ENCODE measurements around the gene SDF2L1.

The SDF2L1 gene

GRCh38 chr22:21650823-21651520, 8.9 kb downstream of the SDF2L1 start:
- DNase-seq: no peak
- H3K4ac ChIP-seq (ENCODE audit: low read depth, low read length): no peak overlapping the region
- H3K79me1 ChIP-seq (ENCODE audit: low read length): peaks cover 15% of the 10 kb centered on the region
- peaks cover 20 to 27% of the 10 kb centered on the region in 2 experiments for H3K36me3 ChIP-seq (ENCODE audit: control insufficient read depth in 1 of 2, insufficient read depth in 2 of 2, low read length in 2 of 2)
- H3K14ac ChIP-seq (ENCODE audit: low read length): peak overlapping the region; percentile 81
- peak overlapping the region; percentile 97 for H3K4me2 ChIP-seq (ENCODE audit: low read length)
- peaks cover 10% of the 10 kb centered on the region for H3K79me2 ChIP-seq (ENCODE audit: control insufficient read depth, insufficient read depth, low read length, poor library complexity)
- H3K23ac ChIP-seq (ENCODE audit: low read length): no peak overlapping the region
- H3K9me3 ChIP-seq (ENCODE audit: insufficient read depth, low read depth, low read length): peaks cover 4% of the 10 kb centered on the region
- H4K91ac ChIP-seq (ENCODE audit: low read depth, low read length): peak overlapping the region; percentile 59
- peaks cover 14 to 24% of the 10 kb centered on the region in 2 experiments for H3K4me1 ChIP-seq (ENCODE audit: control insufficient read depth in 1 of 2, insufficient read depth in 2 of 2, low read length in 2 of 2)
- H4K8ac ChIP-seq (ENCODE audit: low read depth, low read length): peak overlapping the region; percentile 78
- no peak overlapping the region for H2BK120ac ChIP-seq (ENCODE audit: insufficient read depth, low read length, poor library complexity)
- peak overlapping the region; percentile 80 for H3K18ac ChIP-seq (ENCODE audit: low read length)
- H3K27ac ChIP-seq (ENCODE audit: low read depth, low read length): no peak overlapping the region
- H3K4me3 ChIP-seq (ENCODE audit: low read depth, low read length): peak overlapping the region; percentile 71
- H2AK5ac ChIP-seq (ENCODE audit: low read length): no peak overlapping the region
- peak overlapping the region; percentile 98 for H2AFZ ChIP-seq (ENCODE audit: insufficient read depth, low read length, poor library complexity)
- H2BK12ac ChIP-seq (ENCODE audit: low read length): no peak overlapping the region
- WGBS (ENCODE audit: extremely low coverage, insufficient coverage, insufficient read length): no CpG with 5 or more reads among the region's 6 CpGs
- H3K9ac ChIP-seq (ENCODE audit: low read length): no peak overlapping the region
- H2BK5ac ChIP-seq (ENCODE audit: low read depth, low read length, poor library complexity): peak overlapping the region; percentile 64
- H4K12ac ChIP-seq (ENCODE audit: low read depth, low read length): peak overlapping the region; percentile 12
- H3K27me3 ChIP-seq (ENCODE audit: insufficient read depth, low read length): no peaks in the 10 kb centered on the region

- peak overlapping the region; percentile 71 for H3K4me3 ChIP-seq (ENCODE audit: low read depth, low read length)
- peaks cover 10% of the 10 kb centered on the region for H3K79me2 ChIP-seq (ENCODE audit: control insufficient read depth, insufficient read depth, low read length, poor library complexity)
- H2BK5ac ChIP-seq (ENCODE audit: low read depth, low read length, poor library complexity): peak overlapping the region; percentile 64
- peak overlapping the region; percentile 80 for H3K18ac ChIP-seq (ENCODE audit: low read length)
- H3K23ac ChIP-seq (ENCODE audit: low read length): no peak overlapping the region
- H4K8ac ChIP-seq (ENCODE audit: low read depth, low read length): peak overlapping the region; percentile 78
- peak overlapping the region; percentile 64 for H3K27ac ChIP-seq (ENCODE audit: low read depth, low read length)
- no peak overlapping the region for H2BK12ac ChIP-seq (ENCODE audit: low read length)
- peak overlapping the region; percentile 12 for H4K12ac ChIP-seq (ENCODE audit: low read depth, low read length)
- no peak for DNase-seq
- H2AK5ac ChIP-seq (ENCODE audit: low read length): no peak overlapping the region
- H3K4ac ChIP-seq (ENCODE audit: low read depth, low read length): peak overlapping the region; percentile 56
- H3K9me3 ChIP-seq (ENCODE audit: insufficient read depth, low read depth, low read length): peaks cover 2% of the 10 kb centered on the region
- peak overlapping the region; percentile 81 for H3K14ac ChIP-seq (ENCODE audit: low read length)
- peaks cover 15% of the 10 kb centered on the region for H3K79me1 ChIP-seq (ENCODE audit: low read length)
- peaks cover 16 to 26% of the 10 kb centered on the region in 2 experiments for H3K4me1 ChIP-seq (ENCODE audit: control insufficient read depth in 1 of 2, insufficient read depth in 2 of 2, low read length in 2 of 2)
- no CpG with 5 or more reads among the region's 29 CpGs for WGBS (ENCODE audit: extremely low coverage, insufficient coverage, insufficient read length)
- no peaks in the 10 kb centered on the region for H3K27me3 ChIP-seq (ENCODE audit: insufficient read depth, low read length)
- peak overlapping the region; percentile 97 for H3K4me2 ChIP-seq (ENCODE audit: low read length)
- H2AFZ ChIP-seq (ENCODE audit: insufficient read depth, low read length, poor library complexity): peak overlapping the region; percentile 98
- H4K91ac ChIP-seq (ENCODE audit: low read depth, low read length): peak overlapping the region; percentile 59
- H2BK120ac ChIP-seq (ENCODE audit: insufficient read depth, low read length, poor library complexity): peak overlapping the region; percentile 36
- H3K9ac ChIP-seq (ENCODE audit: low read length): peak overlapping the region; percentile 79
- peaks cover 15 to 21% of the 10 kb centered on the region in 2 experiments for H3K36me3 ChIP-seq (ENCODE audit: control insufficient read depth in 1 of 2, insufficient read depth in 2 of 2, low read length in 2 of 2)
Measured at GRCh38 chr22:21651521-21652009, 9.5 kb downstream of the SDF2L1 start.

DNA sequence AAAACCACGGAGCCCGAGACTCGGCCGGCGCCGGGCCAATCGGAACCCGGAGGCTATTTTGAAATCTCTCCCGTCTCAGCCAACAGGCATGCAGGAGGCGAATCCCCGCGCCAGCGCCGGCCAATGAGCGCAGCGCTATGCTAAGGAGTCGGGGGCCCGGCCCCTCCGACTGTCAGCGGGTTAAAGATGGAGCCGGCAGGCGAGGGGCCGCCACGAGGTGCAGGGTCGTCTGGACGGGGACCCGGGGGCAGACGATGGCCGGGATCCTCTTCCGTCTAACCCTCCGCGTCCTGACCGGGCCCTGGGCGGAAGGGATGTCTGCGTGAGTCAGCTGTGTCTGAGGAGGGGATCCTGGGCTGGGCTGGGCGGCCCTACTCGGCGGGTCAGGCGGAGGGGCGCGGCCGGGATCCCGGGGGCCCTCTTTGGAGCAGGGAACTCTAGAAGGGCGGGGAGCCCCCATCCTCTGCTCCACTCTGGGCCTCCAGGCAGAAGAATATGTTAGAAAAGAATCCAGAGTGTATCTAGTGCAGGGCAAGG, 10.0 kb downstream of the SDF2L1 start:
- H2BK12ac ChIP-seq (ENCODE audit: low read length): peak overlapping the region; percentile 72
- peak overlapping the region; percentile 91 for H2BK120ac ChIP-seq (ENCODE audit: insufficient read depth, low read length, poor library complexity)
- H3K79me1 ChIP-seq (ENCODE audit: low read length): peaks cover 19% of the 10 kb centered on the region
- DNase-seq: peak; percentile 89 to 95
- peak overlapping the region; percentile 81 for H3K18ac ChIP-seq (ENCODE audit: low read length)
- peaks cover 15 to 20% of the 10 kb centered on the region in 2 experiments for H3K36me3 ChIP-seq (ENCODE audit: control insufficient read depth in 1 of 2, insufficient read depth in 2 of 2, low read length in 2 of 2)
- no CpG with 5 or more reads among the region's 44 CpGs for WGBS (ENCODE audit: extremely low coverage, insufficient coverage, insufficient read length)
- peak overlapping the region; percentile 55 for H2AK5ac ChIP-seq (ENCODE audit: low read length)
- H4K8ac ChIP-seq (ENCODE audit: low read depth, low read length): peak overlapping the region; percentile 64
- no peaks in the 10 kb centered on the region for H3K27me3 ChIP-seq (ENCODE audit: insufficient read depth, low read length)
- peaks cover 10% of the 10 kb centered on the region for H3K79me2 ChIP-seq (ENCODE audit: control insufficient read depth, insufficient read depth, low read length, poor library complexity)
- peak overlapping the region; percentile 94 for H3K4ac ChIP-seq (ENCODE audit: low read depth, low read length)
- H3K27ac ChIP-seq (ENCODE audit: low read depth, low read length): peak overlapping the region; percentile 63
- H3K4me1 ChIP-seq (ENCODE audit: control insufficient read depth in 1 of 2, insufficient read depth in 2 of 2, low read length in 2 of 2): peaks cover 21 to 32% of the 10 kb centered on the region in 2 experiments
- peak overlapping the region; percentile 90 for H3K14ac ChIP-seq (ENCODE audit: low read length)
- H2BK5ac ChIP-seq (ENCODE audit: low read depth, low read length, poor library complexity): peak overlapping the region; percentile 73
- H3K4me2 ChIP-seq (ENCODE audit: low read length): peak overlapping the region; percentile 97
- no peak overlapping the region for H3K23ac ChIP-seq (ENCODE audit: low read length)
- H3K9me3 ChIP-seq (ENCODE audit: insufficient read depth, low read depth, low read length): peaks cover 2% of the 10 kb centered on the region
- H4K91ac ChIP-seq (ENCODE audit: low read depth, low read length): peak overlapping the region; percentile 97
- H3K4me3 ChIP-seq (ENCODE audit: low read depth, low read length): peak overlapping the region; percentile 79
- peak overlapping the region; percentile 86 for H4K12ac ChIP-seq (ENCODE audit: low read depth, low read length)
- peak overlapping the region; percentile 48 for H2AFZ ChIP-seq (ENCODE audit: insufficient read depth, low read length, poor library complexity)
- H3K9ac ChIP-seq (ENCODE audit: low read length): peak overlapping the region; percentile 71

GRCh38 chr22:21652547-21653545, 10.7 kb downstream of the SDF2L1 start:
- Histone ChIP-seq H2BK120ac (ENCODE audit: insufficient read depth, low read length, poor library complexity) (peak overlapping the region; percentile 91), H2AFZ (ENCODE audit: insufficient read depth, low read length, poor library complexity) (peak overlapping the region; percentile 48), H3K27ac (ENCODE audit: low read depth, low read length) (peak overlapping the region; percentile 63), H3K27me3 (ENCODE audit: insufficient read depth, low read length) (no peaks in the 10 kb centered on the region), H3K79me2 (ENCODE audit: control insufficient read depth, insufficient read depth, low read length, poor library complexity) (peaks cover 12% of the 10 kb centered on the region), H4K8ac (ENCODE audit: low read depth, low read length) (peak overlapping the region; percentile 64), H2BK12ac (ENCODE audit: low read length) (peak overlapping the region; percentile 72), H3K9ac (ENCODE audit: low read length) (peak overlapping the region; percentile 71), H4K12ac (ENCODE audit: low read depth, low read length) (peak overlapping the region; percentile 86), H3K4ac (ENCODE audit: low read depth, low read length) (peak overlapping the region; percentile 94), H4K91ac (ENCODE audit: low read depth, low read length) (peak overlapping the region; percentile 97), H3K4me2 (ENCODE audit: low read length) (peak overlapping the region; percentile 97), H2AK5ac (ENCODE audit: low read length) (peak overlapping the region; percentile 55), H3K36me3 (ENCODE audit: control insufficient read depth in 1 of 2, insufficient read depth in 2 of 2, low read length in 2 of 2) (peaks cover 15 to 17% of the 10 kb centered on the region in 2 experiments), H2BK5ac (ENCODE audit: low read depth, low read length, poor library complexity) (peak overlapping the region; percentile 73), H3K79me1 (ENCODE audit: low read length) (peaks cover 25% of the 10 kb centered on the region), H3K23ac (ENCODE audit: low read length) (no peak overlapping the region), H3K18ac (ENCODE audit: low read length) (peak overlapping the region; percentile 81), H3K14ac (ENCODE audit: low read length) (peak overlapping the region; percentile 90), H3K4me1 (ENCODE audit: control insufficient read depth in 1 of 2, insufficient read depth in 2 of 2, low read length in 2 of 2) (peaks cover 22 to 33% of the 10 kb centered on the region in 2 experiments), H3K9me3 (ENCODE audit: insufficient read depth, low read depth, low read length) (peaks cover 2% of the 10 kb centered on the region), H3K4me3 (ENCODE audit: low read depth, low read length) (peak overlapping the region; percentile 79)
- DNase-seq: no peak
- WGBS (ENCODE audit: extremely low coverage, insufficient coverage, insufficient read length): no CpG with 5 or more reads among the region's 40 CpGs

Data from trophoblast cell (in vitro differentiated cells and primary cell).